ENCODE data around the gene SLC26A1. TPM values are rescaled to one million over a fixed set of nuclear protein-coding genes. Genes with fewer than 3 reads are reported as not detected.

Gene SLC26A1
- total RNA-seq, 1 experiment from 2014 or later: 6.2 TPM

DNA sequence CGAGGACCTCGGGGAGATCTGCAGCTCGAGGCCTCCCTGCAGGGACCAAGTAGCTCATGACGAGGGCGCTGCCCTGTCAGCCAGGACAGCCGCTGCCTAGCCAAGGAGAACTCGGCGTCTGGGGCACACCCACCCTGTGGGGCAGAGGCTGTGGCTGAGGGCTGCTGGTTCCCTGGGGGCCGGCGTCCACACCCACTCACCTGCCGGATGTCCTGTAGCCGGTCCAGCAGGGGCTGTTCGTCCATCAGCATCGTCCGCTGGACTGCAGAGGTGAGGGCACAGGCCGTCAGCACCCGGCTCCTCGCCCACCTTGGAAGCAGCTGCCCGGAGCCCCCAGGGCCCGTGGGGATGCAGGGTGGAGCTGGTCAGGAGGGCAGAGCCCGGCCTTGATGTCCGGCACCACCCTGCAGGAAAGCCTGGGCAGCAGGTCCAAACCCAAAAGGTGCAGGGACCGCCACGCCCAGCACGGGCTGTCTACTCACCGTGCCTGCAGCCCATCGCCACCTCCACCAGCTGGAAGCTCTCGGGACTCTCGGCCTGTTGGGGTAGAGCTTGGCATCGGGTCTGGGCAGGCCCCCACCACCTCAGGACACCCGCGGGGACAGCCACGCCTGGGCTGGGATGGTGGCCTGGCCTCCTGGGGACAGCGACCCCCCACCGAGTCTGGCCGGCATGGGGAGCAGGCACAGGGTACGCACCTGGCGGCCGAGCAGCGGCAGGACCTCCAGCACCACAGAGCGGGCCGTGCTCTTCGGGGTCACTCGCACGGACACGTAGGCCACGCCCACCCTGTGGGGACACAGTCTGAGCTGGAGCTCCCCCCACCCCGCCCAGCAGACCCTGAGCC, 26.7 kb downstream of the SLC26A1 start:
- DNase-seq (ENCODE audit: low spot score): no peak

DNA sequence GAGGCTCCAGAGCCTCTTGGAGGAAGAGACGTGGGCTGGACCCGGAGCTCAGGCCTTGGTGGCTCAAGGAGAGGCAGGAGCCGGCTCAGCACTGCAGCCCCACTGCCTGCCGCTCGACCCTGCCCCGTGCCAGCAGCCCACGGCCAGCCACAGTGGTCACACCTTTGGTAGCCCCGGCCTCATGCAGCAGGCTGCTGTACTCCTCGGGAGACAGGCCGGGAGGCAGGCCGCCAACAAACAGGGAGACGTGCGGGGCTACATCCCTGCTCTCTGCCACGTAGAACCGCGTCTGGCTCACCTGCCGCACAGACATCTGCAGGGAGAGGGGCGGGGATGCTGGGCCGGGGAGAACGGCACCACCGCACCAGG, 27.5 kb downstream of the SLC26A1 start:
- DNase-seq (ENCODE audit: low spot score): no peak

DNA sequence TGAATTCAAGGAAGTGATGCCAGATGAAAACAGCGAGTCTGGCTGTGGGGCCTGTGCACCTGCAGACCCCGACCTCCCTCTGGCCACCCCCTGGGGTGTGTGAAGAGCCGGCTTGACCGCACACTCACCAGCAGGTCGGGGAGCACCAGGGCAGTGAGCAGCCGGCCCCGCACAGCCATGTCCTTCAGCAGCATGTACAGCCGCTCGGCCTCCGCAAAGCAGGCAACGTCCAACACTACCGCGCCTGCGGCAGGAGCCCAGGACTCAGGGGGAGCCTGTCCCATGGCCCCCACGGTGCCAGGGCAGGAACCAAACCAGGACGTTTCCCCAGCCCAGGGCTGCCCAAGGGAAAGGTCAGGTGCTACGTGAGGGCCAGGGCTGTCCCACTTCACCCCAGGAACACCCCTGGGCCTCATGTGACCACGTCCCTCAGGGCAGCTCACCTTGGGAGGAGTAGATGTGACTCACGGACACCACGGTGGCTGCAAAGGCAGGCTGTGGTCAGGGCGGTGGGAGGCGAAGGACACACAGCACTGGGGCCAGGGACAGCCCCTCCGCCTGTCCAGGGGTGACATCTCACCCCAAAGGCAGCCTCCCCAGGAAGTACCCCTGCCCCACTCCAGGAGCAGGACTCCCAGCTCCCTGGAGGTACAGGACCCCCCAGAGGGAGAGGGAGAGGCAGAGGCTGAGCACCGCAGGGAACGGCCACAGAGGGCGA, 28.0 kb downstream of the SLC26A1 start:
- no peak for DNase-seq (ENCODE audit: low spot score)

DNA sequence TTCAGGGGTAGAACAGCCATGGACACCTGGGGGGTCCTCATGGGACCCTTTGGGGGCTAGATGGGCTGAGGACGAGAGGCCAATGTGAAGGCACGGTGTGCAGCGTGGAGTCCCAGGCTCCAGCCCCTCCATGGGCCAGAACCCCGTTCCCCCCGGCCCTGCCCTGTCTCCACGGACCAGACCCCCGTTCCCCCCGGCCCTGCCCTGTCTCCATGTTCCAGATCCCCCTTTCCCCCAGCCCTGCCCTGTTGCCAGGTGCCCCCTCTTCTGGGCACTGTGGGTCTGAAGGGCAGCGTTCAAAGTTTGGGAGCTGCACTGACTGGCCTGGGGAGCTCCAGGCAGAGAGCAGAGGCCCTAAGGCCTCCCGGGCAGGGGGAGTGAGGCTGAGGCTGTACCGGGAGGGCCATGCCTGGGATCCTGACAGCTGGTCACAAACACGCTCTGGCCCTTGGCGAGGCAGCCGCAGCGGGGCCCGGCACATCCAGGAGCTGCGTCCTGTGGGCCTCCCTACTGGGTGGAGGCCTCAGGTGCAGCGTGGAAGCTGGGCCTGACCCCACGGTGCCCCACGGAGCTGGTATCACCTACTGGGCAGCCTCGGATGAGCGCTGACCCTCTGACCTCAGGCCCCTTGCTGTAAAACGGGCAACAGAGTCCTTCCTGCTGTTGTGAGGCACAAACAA, 28.7 kb downstream of the SLC26A1 start:
- DNase-seq (ENCODE audit: low spot score): no peak

DNA sequence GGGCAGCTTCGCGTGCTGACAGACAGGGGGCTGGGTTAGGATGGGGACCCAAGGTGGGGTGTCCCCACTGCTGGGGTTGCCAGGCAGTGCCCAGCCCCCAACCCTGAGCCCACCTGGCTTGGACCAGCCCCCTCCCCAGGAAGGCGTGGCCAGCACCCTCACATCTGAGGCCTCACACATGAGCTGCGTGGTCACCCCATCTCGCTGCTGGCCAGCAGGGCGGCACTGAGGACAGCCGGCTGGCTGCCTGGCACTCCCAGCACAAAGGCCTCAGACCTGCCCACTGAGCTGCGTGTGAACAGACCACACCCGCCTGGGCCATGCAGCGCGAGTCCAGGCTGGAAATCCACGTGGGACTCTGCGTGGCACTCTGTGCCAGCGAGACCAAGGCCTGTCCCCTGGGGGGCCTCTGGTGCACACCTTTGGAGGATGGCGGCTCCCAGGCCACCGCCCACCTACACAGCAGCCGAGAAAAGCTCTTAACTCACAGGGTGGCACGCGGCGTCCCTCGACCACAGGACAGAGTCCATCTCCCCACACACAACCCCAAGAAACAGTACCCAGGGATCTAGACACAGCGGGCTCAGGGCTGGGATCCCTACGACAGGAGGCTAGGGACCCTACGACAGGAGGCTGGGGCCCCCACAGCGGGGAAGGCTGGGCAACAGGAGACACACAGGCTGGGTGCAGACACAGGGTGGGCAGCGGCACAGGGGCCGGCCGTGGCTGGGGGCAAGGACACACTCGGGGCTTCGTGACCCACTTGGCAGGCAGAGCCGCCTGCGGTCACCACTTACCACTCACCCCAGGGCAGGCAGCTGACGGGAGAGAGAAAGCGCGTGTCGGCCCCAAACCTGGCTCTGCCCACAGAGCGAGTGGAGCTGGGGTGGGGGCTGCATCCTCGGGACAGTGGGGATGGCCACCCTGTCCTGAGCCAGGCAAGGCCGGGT, 29.7 kb downstream of the SLC26A1 start:
- peak; percentile 31 for DNase-seq (ENCODE audit: low spot score)

DNA sequence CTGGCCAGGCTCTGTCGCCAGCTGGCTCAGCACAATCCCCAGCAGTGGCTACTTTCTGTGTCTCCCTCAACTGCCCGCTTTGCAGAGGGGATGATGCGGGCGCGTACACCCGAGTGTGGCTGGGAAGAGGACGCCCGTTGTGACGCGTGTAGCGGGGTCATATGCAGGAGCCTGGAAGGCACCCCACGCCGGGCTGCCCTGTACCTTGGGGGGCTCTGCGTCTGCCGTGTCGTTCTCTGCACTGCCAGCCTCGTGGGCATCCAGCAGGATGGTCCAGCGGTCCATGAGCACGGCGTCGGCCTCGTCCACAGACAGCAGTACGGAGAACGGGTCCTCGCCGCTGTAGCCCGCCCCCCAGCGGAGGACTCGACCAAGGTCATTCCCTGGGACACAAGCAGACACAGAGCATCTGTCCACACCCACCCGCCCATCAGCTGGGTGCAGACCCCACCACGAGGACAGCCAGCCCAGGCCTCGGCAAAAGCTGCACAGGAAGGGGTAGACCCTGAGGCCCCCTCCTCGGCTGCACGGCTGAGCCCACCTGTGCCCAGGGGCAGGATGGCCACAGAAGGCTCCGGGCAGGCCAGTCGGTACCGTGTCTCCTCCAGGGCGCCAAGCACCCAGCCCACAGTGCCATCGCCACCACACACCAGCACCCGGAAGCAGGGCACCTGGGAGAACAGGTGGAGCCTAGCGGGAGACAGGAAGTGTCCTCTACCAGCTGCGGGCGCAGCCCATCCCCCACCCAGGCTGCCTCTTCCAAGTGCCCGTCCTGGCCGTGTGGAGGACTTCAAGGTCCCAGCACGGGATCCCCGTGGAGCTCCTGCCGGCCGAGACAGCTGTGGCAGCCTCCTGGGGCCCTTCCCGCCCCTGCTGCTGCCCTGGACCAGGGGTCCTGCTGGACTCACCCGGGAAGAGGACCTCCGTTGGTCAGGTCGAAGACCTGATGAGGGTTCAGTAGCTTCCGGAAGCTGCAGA, 30.7 kb downstream of the SLC26A1 start:
- DNase-seq (ENCODE audit: low spot score): peak; percentile 90

DNA sequence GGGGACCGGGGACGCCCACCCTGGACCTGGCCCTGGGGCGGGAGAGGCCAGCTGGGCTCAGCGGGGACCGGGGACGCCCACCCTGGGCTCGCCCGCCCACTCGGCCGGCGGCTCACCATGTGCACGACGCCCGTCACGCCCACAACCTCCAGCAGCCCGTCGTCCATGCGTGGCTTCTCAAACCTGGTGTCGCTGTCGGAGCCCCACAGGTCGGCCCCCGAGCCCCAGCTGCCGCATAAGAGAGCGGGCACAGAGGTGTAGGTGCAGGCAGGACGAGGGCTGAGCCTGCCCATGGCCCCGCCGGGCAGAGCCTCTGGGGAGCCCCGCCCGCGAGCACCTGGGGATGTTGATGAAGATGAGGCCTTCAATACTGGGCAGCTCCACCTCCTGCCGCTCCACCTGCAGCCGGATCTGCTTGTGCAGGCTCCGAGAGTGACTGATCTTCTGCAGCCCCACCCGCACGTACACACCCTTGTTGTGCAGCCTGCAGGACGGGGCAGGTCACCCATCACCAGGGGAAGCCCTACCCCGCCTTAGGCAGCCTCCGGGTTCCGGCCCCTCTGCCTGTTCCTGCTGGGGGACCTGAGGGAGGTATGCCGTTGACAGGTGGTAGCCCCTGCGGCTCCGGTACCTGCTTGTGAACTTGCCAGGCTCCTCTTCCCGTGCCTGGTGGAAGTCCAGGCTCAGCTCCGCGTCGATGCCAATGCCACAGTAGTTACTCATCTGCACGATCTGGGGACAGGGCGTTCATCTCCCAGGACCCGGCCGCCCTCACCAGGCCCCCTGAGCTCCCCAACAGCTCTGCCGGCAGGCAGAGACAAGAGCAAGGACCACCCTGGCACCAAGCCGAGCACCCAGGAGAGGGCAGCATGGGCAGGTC, 31.6 kb downstream of the SLC26A1 start:
- peak; percentile 50 for DNase-seq (ENCODE audit: low spot score)

DNA sequence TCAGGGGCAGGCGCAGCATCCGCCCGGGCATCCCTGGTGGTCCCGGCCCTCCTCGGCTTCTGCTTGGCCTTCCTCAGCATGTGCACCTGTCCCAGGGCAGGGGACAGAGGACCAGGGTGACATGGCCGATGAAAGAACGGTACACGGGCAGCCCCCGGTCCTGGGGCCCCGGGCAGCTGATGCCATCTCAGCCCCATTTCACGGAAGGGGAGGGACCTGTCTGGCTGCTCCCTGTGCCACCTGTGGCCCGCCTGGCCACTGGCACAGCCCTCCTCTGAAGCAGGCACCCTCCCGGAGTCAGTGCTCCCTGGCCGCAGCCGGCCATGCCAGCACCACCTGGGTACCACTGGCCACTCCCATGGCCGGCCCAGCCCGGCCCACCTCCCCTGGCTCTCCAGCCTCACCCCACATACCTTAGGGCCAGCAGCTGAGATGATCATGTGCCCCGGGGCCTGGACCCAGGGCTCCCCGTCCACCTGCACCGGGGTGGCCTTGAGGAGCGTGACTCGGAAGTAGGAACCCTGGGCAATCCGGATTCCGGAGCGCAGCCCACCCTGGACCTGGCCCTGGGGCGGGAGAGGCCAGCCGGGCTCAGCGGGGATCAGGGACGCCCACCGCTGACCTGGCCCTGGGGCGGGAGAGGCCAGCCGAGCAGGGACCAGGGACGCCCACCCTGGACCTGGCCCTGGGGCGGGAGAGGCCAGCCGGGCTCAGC, 32.4 kb downstream of the SLC26A1 start:
- no peak for DNase-seq (ENCODE audit: low spot score)

DNA sequence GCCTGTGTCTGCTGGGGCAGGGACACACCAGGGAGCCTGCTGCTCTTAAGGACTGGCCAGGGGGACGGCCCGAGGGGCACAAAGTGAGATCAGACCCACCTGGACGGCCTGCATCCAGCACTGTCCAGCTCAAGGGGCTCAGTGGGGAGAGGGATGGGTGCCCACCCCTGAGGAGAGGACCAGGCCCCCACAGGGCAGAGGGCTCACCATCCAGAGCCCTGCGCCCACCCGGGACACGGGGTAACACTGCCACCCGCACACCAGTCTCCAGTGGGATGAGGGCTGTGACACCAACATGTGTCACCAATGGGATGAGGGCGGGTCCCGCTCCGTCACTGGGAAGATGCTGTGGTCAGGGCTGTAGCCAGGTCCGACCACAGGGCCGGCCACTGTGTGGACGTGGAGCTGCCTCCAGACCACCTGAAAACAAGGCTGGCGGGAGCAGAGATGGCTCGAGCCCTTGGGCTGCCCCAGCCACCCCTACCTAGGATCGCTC, 33.0 kb downstream of the SLC26A1 start:
- no peak for DNase-seq (ENCODE audit: low spot score)

DNA sequence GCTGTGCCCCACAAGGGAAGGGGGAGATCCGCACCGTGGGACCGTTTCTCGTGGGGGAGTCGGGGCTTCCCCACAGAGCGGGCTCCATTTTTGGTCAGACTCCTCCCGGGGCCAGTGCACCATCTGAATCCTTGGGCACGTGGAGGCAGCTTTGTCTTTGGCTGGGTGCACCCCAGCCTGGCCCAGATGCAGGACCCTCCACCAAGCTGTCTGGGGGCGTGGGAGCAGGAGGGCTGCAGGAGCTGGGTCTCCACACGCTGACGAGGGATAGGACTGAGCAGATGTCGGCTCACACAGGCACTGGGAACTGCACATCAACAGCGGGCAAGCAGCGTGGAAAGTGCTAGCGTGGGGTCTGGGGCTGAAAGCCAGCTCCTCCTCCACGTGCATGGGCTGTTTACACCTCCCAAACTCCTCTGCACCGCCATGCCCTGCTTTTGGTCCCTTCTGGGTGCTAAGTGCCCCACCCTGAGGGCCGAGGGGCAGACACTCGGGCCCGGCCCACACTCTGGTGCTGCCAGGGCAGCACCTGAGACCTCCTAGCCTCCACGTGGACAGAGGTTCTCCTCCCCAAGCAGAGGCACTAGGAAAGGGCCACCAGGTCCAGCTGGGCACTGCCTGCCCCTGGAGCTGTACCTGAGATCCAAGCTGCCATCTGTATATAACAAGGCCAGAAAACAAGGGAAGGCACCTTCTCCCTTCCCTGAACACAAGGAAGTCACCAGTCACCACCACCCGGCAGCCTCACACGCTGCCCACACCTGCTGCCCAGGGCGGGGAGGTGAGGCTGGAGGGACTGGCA, 33.7 kb downstream of the SLC26A1 start:
- DNase-seq (ENCODE audit: low spot score): no peak

DNA sequence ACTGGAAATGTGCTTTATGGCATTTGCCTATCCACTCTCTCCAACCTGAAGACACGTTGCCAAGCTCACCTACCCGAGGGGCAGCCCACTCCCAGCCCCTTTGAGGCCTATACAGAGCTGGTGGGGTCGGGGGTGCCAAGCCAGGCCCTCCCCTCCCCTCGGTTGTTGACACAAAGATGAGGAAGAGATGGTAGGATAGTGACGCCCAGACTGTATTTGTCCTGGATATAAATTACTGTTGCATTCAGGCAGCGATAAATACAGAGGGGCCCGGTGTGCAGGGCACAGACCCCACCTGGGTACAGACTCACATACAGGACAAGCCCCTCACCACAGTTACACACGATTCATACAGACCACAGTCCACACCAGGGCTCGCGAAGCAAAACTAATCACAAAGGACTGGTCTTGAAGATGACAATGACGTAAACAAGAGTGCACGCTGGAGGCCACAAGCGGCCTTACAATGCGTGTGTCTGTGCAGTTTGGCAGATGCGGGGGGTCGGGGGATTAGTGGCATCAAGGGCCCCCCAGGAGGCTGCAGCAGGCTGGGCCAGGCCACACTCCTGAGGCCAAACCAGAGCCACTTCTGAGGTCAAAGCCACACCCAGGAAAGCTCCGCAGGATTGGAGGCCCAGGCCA, 34.4 kb downstream of the SLC26A1 start:
- DNase-seq (ENCODE audit: low spot score): no peak

DNA sequence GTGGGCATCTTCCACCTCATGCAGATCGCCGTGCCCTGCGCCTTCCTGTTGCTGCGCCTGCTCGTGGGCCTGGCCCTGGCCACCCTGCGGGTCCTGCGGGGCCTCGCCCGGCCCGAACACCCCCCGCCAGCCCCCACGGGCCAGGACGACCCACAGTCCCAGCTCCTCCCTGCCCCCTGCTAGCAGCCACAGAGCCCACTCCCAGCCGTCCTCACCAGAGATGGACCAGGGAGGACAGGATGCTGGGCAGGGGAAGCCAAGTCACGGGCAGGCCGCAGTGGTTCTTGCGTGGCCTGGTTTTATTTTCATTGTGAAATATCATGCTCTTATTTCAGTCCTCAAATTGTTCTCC, 34.9 kb downstream of the SLC26A1 start:
- no peak for DNase-seq (ENCODE audit: low spot score)

DNA sequence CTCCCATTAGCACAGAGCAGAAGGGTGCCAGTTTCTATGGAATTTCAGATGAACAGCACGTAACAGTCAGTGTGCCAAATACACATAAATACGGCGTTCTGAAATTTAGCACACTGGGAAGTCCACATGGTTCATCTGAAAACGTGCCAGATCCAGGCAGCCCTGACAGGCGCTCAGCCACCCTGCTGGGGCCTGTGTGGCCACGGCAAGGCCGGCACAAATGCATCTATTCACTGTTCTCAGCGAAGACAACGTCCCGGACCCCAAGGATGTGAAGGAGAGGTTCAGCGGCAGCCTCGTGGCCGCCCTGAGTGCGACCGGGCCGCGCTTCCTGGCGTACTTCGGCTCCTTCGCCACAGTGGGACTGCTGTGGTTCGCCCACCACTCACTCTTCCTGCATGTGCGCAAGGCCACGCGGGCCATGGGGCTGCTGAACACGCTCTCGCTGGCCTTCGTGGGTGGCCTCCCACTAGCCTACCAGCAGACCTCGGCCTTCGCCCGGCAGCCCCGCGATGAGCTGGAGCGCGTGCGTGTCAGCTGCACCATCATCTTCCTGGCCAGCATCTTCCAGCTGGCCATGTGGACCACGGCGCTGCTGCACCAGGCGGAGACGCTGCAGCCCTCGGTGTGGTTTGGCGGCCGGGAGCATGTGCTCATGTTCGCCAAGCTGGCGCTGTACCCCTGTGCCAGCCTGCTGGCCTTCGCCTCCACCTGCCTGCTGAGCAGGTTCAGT, 35.5 kb downstream of the SLC26A1 start:
- DNase-seq (ENCODE audit: low spot score): no peak

DNA sequence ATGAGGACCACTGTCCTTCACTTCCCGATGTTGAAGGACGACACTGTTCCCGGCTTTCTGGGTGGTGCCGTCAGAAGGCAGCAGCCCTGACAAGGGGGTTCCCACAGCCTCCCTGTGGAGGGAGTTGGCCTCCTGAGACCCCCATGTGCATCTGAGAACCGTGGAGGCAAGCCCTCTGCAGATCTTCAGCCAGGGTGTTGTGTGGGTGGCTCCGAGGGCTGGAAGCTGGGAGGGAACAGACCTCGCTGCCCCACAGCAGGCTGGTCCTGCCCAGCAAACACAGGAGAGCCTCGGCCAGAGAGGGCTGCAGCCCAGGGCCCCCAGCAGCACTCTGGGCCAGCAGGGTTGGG, 36.0 kb downstream of the SLC26A1 start:
- DNase-seq (ENCODE audit: low spot score): no peak

DNA sequence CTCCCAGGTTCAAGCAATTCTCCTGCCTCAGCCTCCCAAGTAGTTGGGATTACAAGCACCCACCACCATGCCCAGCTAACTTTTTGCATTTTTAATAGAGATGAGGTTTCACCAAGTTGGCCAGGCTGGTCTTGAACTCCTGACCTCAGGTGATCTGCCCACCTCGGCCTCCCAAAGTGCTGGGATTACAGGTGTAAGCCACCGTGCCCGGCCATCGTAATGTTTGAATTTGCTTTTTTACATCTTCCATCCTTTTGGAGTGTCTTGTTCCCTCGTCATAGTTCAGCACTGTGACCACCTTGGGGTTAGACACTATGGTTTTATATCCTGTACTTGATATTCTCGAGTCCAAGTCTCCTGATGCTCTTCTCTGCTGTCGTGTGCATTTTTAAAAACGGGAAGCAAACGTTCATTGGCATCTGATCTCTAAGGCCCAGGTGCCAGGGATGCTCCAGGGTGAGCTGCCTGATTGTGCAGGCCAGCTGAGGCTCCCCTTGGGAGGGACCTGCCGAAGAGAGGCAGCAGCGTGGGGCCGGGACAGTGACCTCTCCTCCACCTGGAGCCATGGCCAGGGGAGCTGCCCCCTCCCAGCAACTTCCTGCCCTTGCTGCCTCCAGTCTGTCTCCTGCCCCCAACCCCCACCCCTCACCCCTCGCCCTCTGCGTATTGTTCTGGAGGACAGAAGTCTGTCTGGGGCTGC, 36.5 kb downstream of the SLC26A1 start:
- DNase-seq (ENCODE audit: low spot score): no peak

DNA sequence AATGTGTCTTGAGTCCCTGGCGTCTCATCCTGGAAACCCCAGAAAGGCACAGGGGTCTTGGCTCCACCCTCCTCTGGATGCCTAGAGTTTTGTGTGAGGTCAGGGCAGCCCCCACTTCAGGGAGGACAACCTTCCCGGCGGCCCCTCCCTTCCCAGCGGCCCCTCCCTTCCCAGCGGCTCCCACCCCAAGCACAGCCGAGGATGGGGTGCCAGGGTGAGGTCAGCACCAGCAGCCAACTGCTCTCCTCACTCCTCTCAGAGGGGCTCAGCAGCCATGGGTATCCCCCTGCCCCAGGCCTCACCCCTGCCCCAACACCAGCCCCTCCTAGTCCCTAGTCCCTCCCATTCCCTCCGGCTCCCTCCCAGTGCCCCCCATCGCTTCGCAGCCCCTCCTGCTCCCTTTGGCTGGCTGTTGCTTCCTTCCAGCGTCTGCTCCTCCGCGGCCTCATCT, 37.2 kb downstream of the SLC26A1 start:
- no peak for DNase-seq (ENCODE audit: low spot score)

Measured in HT-29 (cell line).